ENCODE results near the gene CCDC187.

- TF ChIP-seq, protein P1, sequence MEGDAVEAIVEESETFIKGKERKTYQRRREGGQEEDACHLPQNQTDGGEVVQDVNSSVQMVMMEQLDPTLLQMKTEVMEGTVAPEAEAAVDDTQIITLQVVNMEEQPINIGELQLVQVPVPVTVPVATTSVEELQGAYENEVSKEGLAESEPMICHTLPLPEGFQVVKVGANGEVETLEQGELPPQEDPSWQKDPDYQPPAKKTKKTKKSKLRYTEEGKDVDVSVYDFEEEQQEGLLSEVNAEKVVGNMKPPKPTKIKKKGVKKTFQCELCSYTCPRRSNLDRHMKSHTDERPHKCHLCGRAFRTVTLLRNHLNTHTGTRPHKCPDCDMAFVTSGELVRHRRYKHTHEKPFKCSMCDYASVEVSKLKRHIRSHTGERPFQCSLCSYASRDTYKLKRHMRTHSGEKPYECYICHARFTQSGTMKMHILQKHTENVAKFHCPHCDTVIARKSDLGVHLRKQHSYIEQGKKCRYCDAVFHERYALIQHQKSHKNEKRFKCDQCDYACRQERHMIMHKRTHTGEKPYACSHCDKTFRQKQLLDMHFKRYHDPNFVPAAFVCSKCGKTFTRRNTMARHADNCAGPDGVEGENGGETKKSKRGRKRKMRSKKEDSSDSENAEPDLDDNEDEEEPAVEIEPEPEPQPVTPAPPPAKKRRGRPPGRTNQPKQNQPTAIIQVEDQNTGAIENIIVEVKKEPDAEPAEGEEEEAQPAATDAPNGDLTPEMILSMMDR (IDR thresholded peaks at IDR 0.05), result no peak
- no peak for TF ChIP-seq POLR2A (IDR thresholded peaks at IDR 0.05)
These were observed 40.0 kb upstream of the CCDC187 start for GRCh38 chr9:136343884-136344269.
